HEK293 (cell line): ENCODE results near the gene FOXN4.

Source experiments
- CTCF ChIA-PET: fragments of 350-600 bp; formaldehyde crosslinking; extraction: SDS; loops from one replicate; lab custom pipeline; 2021; ENCODE audit warnings: antibody characterized with exemption; lab: Yijun Ruan, JAX
- POLR2A ChIA-PET: fragments of 300-600 bp; formaldehyde crosslinking; extraction: SDS; loops from one replicate; lab custom pipeline; 2020; ENCODE audit warnings: antibody characterized with exemption, inconsistent platforms; lab: Yijun Ruan, JAX
- H3K27ac ChIP-seq: fragments of 200-500 bp; sonication (Bioruptor generic); 2 replicates; pipeline ENCODE4 v1.5.1; 2014; ENCODE audit warnings: low read depth, low read length, control low read depth, inconsistent platforms; ENCODE audit errors: extremely low read depth
- H3K36me3 ChIP-seq, 2 experiments: fragments of 200-500 bp in 1 of 2; sonication (Bioruptor generic) in 1 of 2; 1 replicate in 1 of 2; 2 replicates in 1 of 2; pipeline ENCODE4 v1.5.1; 2014 to 2017; ENCODE audit warnings: inconsistent platforms in 2 of 2, low read length in 2 of 2; ENCODE audit not compliant: control insufficient read depth in 2 of 2, insufficient read depth in 1 of 2
- H3K4me1 ChIP-seq: fragments of 200-500 bp; sonication (Bioruptor generic); 2 replicates; pipeline ENCODE4 v1.5.1; 2014; ENCODE audit warnings: mild to moderate bottlenecking, low read length, inconsistent platforms; ENCODE audit not compliant: control insufficient read depth, insufficient read depth
- H3K4me3 ChIP-seq: 2 replicates; pipeline ENCODE4 v1.5.1; 2011; ENCODE audit warnings: low read depth, mild to moderate bottlenecking, control low read depth, low read length, moderate library complexity
- H3K9me3 ChIP-seq: fragments of 200-500 bp; sonication (Bioruptor generic); 2 replicates; pipeline ENCODE4 v1.5.1; 2014; ENCODE audit warnings: low read depth, low read length, inconsistent platforms; ENCODE audit not compliant: control insufficient read depth, insufficient read depth
- GFI1B ChIP-seq: fragments of 450-650 bp; formaldehyde crosslinking; IDR thresholded peaks from 2 replicates; pipeline ENCODE4 v1.5.1; 2016; ENCODE audit warnings: missing biosample characterization, missing genetic modification characterization
- MZF1 ChIP-seq: fragments of 450-650 bp; formaldehyde crosslinking; IDR thresholded peaks from 2 replicates; pipeline ENCODE4 v1.5.1; 2017; ENCODE audit warnings: missing biosample characterization, missing genetic modification characterization, borderline replicate concordance
- PRDM1 ChIP-seq: fragments of 450-650 bp; formaldehyde crosslinking; IDR thresholded peaks from 2 replicates; pipeline ENCODE4; 2016; ENCODE audit warnings: missing biosample characterization, missing genetic modification characterization
- SALL2 ChIP-seq: fragments of 450-650 bp; formaldehyde crosslinking; IDR thresholded peaks from 2 replicates; pipeline ENCODE4 v1.5.0; 2017; ENCODE audit warnings: missing biosample characterization, mild to moderate bottlenecking, missing genetic modification characterization, borderline replicate concordance
- ZBTB20 ChIP-seq: fragments of 450-650 bp; formaldehyde crosslinking; IDR thresholded peaks from 2 replicates; pipeline ENCODE4 v1.5.1; 2016; ENCODE audit warnings: missing biosample characterization, missing genetic modification characterization
- ZFP41 ChIP-seq: fragments of 450-650 bp; formaldehyde crosslinking; IDR thresholded peaks from 2 replicates; pipeline ENCODE4 v1.5.1; 2016; ENCODE audit warnings: missing biosample characterization, missing genetic modification characterization, borderline replicate concordance
- ZNF121 ChIP-seq: fragments of 450-650 bp; formaldehyde crosslinking; IDR thresholded peaks from 2 replicates; pipeline ENCODE4 v1.5.1; 2016; ENCODE audit warnings: missing biosample characterization, missing genetic modification characterization
- ZNF239 ChIP-seq: fragments of 450-650 bp; formaldehyde crosslinking; IDR thresholded peaks from 2 replicates; pipeline ENCODE4 v1.5.1; 2016; ENCODE audit warnings: missing biosample characterization, missing genetic modification characterization
- ZNF341 ChIP-seq: fragments of 450-650 bp; formaldehyde crosslinking; IDR thresholded peaks from 2 replicates; pipeline ENCODE4; 2016; ENCODE audit warnings: low read depth, missing biosample characterization, missing genetic modification characterization
- ZNF391 ChIP-seq: fragments of 450-650 bp; formaldehyde crosslinking; IDR thresholded peaks from 2 replicates; pipeline ENCODE4 v1.5.1; 2016; ENCODE audit warnings: low read depth, missing biosample characterization, missing genetic modification characterization, borderline replicate concordance
- ZNF423 ChIP-seq: fragments of 450-650 bp; formaldehyde crosslinking; IDR thresholded peaks from 2 replicates; pipeline ENCODE4 v1.5.1; 2016; ENCODE audit warnings: missing biosample characterization, missing genetic modification characterization
- ZNF529 ChIP-seq: fragments of 450-650 bp; formaldehyde crosslinking; IDR thresholded peaks from 2 replicates; pipeline ENCODE4 v1.5.1; 2017; ENCODE audit warnings: missing genetic modification characterization, missing biosample characterization; ENCODE audit not compliant: insufficient replicate concordance
- ZNF596 ChIP-seq: fragments of 450-650 bp; IDR thresholded peaks from 2 replicates; pipeline ENCODE4 v1.5.0; 2018; ENCODE audit warnings: missing biosample characterization, mild to moderate bottlenecking, missing genetic modification characterization, moderate library complexity
- ZNF624 ChIP-seq: fragments of 450-650 bp; formaldehyde crosslinking; IDR thresholded peaks from 2 replicates; pipeline ENCODE4 v1.5.1; 2017; ENCODE audit warnings: missing biosample characterization, missing genetic modification characterization
- ZNF768 ChIP-seq: fragments of 450-650 bp; formaldehyde crosslinking; IDR thresholded peaks from 2 replicates; pipeline ENCODE4 v1.5.1; 2018; ENCODE audit warnings: missing biosample characterization, mild to moderate bottlenecking, missing genetic modification characterization
- ZNF837 ChIP-seq: fragments of 450-650 bp; formaldehyde crosslinking; IDR thresholded peaks from 2 replicates; pipeline ENCODE4 v1.5.1; 2016; ENCODE audit warnings: missing biosample characterization, missing genetic modification characterization
- TF ChIP-seq, protein P1 (sequence below): fragments of 450-650 bp; formaldehyde crosslinking; IDR thresholded peaks from 2 replicates; pipeline ENCODE4 v1.5.1; 2016; ENCODE audit warnings: missing biosample characterization, missing genetic modification characterization
- TF ChIP-seq, protein P2 (sequence below): fragments of 450-650 bp; formaldehyde crosslinking; IDR thresholded peaks from 2 replicates; pipeline ENCODE4 v1.5.1; 2016; ENCODE audit warnings: missing biosample characterization, missing genetic modification characterization
- TF ChIP-seq, protein P3 (sequence below): fragments of 450-650 bp; formaldehyde crosslinking; IDR thresholded peaks from 2 replicates; pipeline ENCODE4 v1.5.1; 2016; ENCODE audit warnings: missing biosample characterization, missing genetic modification characterization

Gene FOXN4

DNA sequence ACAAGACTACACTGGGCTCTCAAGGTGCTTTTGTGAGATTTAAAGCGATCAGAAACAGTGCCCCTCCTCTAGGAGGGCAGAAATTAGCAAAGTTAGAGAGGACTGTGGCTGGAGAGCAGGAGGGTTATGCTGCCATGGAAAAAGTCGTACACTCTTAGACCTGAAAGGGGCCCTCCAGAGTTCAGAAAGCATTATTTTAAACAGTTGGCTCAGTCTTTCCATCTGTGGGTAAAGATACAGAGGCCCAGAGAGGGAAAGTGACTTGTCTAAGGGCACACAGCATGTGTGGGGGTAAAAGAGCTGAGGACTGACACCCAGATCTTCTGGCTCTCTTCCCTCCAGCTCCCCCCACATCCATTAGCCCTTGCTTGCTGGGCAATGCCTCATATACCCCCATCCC is 47.1 kb downstream of the FOXN4 start:
- no peaks in the 10 kb centered on the region for H3K4me1 ChIP-seq
- TF ChIP-seq, protein P1, sequence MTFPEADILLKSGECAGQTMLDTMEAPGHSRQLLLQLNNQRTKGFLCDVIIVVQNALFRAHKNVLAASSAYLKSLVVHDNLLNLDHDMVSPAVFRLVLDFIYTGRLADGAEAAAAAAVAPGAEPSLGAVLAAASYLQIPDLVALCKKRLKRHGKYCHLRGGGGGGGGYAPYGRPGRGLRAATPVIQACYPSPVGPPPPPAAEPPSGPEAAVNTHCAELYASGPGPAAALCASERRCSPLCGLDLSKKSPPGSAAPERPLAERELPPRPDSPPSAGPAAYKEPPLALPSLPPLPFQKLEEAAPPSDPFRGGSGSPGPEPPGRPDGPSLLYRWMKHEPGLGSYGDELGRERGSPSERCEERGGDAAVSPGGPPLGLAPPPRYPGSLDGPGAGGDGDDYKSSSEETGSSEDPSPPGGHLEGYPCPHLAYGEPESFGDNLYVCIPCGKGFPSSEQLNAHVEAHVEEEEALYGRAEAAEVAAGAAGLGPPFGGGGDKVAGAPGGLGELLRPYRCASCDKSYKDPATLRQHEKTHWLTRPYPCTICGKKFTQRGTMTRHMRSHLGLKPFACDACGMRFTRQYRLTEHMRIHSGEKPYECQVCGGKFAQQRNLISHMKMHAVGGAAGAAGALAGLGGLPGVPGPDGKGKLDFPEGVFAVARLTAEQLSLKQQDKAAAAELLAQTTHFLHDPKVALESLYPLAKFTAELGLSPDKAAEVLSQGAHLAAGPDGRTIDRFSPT (tag by site-specific recombination): no peak
- TF ChIP-seq, protein P2, sequence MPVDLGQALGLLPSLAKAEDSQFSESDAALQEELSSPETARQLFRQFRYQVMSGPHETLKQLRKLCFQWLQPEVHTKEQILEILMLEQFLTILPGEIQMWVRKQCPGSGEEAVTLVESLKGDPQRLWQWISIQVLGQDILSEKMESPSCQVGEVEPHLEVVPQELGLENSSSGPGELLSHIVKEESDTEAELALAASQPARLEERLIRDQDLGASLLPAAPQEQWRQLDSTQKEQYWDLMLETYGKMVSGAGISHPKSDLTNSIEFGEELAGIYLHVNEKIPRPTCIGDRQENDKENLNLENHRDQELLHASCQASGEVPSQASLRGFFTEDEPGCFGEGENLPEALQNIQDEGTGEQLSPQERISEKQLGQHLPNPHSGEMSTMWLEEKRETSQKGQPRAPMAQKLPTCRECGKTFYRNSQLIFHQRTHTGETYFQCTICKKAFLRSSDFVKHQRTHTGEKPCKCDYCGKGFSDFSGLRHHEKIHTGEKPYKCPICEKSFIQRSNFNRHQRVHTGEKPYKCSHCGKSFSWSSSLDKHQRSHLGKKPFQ: no peak
- TF ChIP-seq ZNF768 (peak; percentile 48; the same call in 1 of the 2 replicates), GFI1B (tag by site-specific recombination) (no peak), MZF1 (no peak), ZNF239 (no peak)
- H3K36me3 ChIP-seq: peaks cover 0 to 20% of the 10 kb centered on the region in 2 experiments; a peak in 2 of 3 replicates
- H3K4me3 ChIP-seq: no peak overlapping the region
- ChIA-PET CTCF (interaction anchor here (0.5 to 6.0 kb wide), 11 partner anchors 18 to 1667 kb away, joined by 3 to 93 read pairs (median 5); no protein-coding TSS in a partner anchor), POLR2A (no interaction called here)
- no peaks in the 10 kb centered on the region for H3K9me3 ChIP-seq
- no peak overlapping the region for H3K27ac ChIP-seq

DNA sequence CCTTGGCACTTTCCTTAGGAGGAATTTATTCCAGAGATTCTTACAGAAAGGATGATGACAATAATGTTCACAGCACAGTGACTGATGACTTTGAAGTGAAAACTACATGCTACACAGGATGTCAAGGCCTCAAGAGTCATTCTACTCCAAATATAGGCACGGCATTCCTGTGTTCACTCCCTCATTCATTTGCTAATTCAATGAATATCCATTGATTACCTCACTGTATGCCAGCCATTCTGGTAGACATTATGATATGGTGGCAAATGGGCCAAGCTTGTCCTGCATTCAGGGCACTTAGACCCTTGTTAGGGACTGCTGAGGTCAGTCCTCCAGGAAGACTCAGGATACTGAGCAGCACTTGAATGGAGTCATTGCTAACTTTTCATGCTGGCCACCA is 48.0 kb downstream of the FOXN4 start:
- Histone ChIP-seq H3K4me3 (no peak overlapping the region), H3K9me3 (no peaks in the 10 kb centered on the region), H3K27ac (no peak overlapping the region), H3K36me3 (peaks cover 0 to 18% of the 10 kb centered on the region in 2 experiments; a peak in 2 of 3 replicates), H3K4me1 (no peaks in the 10 kb centered on the region)
- TF ChIP-seq ZBTB20 (tag by site-specific recombination) (no peak), ZNF391 (tag by site-specific recombination) (no peak), ZNF624 (tag by site-specific recombination) (no peak)
- ChIA-PET POLR2A (no interaction called here), CTCF (interaction anchor here (0.6 to 1.6 kb wide), 4 partner anchors 56 to 1666 kb away, joined by 3 to 6 read pairs (median 6); no protein-coding TSS in a partner anchor)

DNA sequence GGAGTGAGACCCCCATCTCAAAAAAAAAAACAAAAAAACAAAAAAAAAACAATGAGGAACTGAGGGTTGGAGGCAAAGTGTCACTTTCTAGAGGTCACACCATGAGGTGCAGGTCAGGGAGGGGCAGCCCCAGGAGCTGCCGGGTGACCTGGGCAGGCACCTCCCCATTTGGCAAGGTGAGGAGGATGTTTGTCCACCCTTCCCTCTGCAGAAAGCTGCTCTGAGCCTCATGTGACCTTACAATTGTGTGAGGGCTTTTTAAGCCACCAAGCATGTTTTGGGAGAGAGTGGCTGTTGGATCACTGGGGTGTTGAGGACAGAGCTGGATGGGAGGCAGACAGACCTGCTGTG is 49.6 kb downstream of the FOXN4 start:
- TF ChIP-seq PRDM1: no peak
- TF ChIP-seq, all 188 proteins: peak for 0
- ChIA-PET POLR2A (no interaction called here), CTCF (interaction anchor here (0.7 to 1.2 kb wide), 2 partner anchors 126 to 169 kb away, joined by 3 read pairs; no protein-coding TSS in a partner anchor)
- Histone ChIP-seq H3K4me3 (no peak overlapping the region), H3K9me3 (no peaks in the 10 kb centered on the region), H3K36me3 (peaks cover 0 to 4% of the 10 kb centered on the region in 2 experiments; a peak in 2 of 3 replicates), H3K27ac (no peak overlapping the region), H3K4me1 (no peaks in the 10 kb centered on the region)

DNA sequence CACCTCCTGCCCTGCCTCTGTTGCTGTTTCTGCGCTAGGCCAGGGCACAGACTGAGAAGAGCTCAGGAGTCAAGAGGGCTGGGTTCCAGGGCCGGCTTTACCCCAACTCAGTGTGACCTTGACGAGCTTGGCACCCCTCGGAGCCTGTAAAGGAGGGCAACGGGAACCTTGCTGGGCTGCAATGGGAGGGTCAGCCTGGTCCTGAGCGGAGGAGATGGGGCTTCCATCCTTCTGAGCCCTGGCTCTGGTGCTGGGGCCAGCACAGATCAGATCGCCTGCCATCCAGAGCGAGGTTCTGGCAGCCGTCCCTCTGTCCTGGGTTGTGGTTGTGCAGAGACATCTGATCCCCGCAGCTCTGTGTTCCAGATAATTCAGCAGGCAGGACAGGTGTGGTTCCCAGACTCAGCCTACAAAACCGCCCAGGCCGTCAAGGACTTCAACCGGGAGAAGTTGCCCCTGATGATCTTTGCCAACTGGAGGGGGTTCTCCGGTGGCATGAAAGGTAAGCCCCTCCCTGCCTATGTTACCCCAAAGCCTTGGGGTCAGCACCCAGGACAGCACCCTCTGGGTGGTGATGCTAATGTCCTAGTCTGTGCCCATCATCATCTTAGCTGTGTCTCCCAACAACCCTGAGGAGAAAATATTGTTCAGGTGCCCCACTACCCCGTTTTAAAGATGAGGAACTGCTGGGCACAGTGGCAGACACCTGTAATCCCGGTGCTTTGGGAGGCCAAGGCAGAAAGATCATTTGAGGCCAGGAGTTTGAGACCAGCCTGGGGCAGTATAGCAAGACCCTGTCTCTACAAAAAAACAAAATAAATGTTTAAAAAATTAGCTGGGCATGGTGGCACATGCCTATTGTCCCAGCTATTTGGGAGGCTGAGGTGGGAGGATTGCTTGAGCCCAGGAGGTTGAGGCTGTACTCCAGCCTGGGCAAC is 50.2 kb downstream of the FOXN4 start:
- H3K9me3 ChIP-seq: no peaks in the 10 kb centered on the region
- H3K4me3 ChIP-seq: no peak overlapping the region
- no peak overlapping the region for H3K27ac ChIP-seq
- H3K36me3 ChIP-seq: peaks cover 0 to 7% of the 10 kb centered on the region in 2 experiments; a peak in 2 of 3 replicates
- ChIA-PET CTCF (interaction anchor here (1.2 to 1.3 kb wide), 2 partner anchors 127 to 147 kb away, joined by 3 to 6 read pairs; no protein-coding TSS in a partner anchor), POLR2A (no interaction called here)
- no peaks in the 10 kb centered on the region for H3K4me1 ChIP-seq
- TF ChIP-seq ZNF341 (tag by site-specific recombination) (no peak), ZNF596 (tag by site-specific recombination) (no peak), ZNF529 (tag by site-specific recombination) (no peak), SALL2 (tag by site-specific recombination) (no peak), ZNF121 (tag by site-specific recombination) (peak; percentile 77), ZFP41 (tag by site-specific recombination) (no peak), ZNF837 (tag by site-specific recombination) (no peak), ZNF423 (no peak)
- TF ChIP-seq, protein P3, sequence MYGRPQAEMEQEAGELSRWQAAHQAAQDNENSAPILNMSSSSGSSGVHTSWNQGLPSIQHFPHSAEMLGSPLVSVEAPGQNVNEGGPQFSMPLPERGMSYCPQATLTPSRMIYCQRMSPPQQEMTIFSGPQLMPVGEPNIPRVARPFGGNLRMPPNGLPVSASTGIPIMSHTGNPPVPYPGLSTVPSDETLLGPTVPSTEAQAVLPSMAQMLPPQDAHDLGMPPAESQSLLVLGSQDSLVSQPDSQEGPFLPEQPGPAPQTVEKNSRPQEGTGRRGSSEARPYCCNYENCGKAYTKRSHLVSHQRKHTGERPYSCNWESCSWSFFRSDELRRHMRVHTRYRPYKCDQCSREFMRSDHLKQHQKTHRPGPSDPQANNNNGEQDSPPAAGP (tag by site-specific recombination): no peak
